SK-N-SH treated with all-trans-retinoic acid at 6 μM for 48 hours (cell line): ENCODE data around the gene PDE6A.

Experiments
- ATAC-seq: fragments of 200-7000 bp; cut with Tn5 transposase; 3 replicates; pipeline ENCODE4 v1.9.1; 2020; ENCODE audit warnings: mild to moderate bottlenecking, moderate library complexity
- ARNTL ChIP-seq: fragments of 450-650 bp; formaldehyde crosslinking; IDR thresholded peaks from 2 replicates; pipeline ENCODE4 v1.5.0; 2020; ENCODE audit warnings: low read depth, mild to moderate bottlenecking, moderate library complexity, borderline replicate concordance
- BACH2 ChIP-seq: fragments of 250-450 bp; sonication (Bioruptor Pico); IDR thresholded peaks from 2 replicates; pipeline ENCODE4 v1.9.0; 2021; ENCODE audit warnings: mild to moderate bottlenecking, borderline replicate concordance
- ESRRG ChIP-seq: fragments of 250-450 bp; sonication (Bioruptor Pico); IDR thresholded peaks from 2 replicates; pipeline ENCODE4 v1.6.1; 2021; ENCODE audit warnings: mild to moderate bottlenecking
- GLIS3 ChIP-seq: fragments of 250-450 bp; sonication (Bioruptor Pico); IDR thresholded peaks from 2 replicates; pipeline ENCODE4 v1.5.0; 2020; ENCODE audit warnings: mild to moderate bottlenecking, moderate library complexity
- ISL1 ChIP-seq: fragments of 250-450 bp; sonication (Bioruptor Pico); IDR thresholded peaks from 2 replicates; pipeline ENCODE4 v2.1.2; 2022; ENCODE audit warnings: mild to moderate bottlenecking, moderate library complexity
- OSR1 ChIP-seq: fragments of 250-450 bp; sonication (Bioruptor Pico); IDR thresholded peaks from 2 replicates; pipeline ENCODE4 v1.8.0; 2022; ENCODE audit warnings: moderate library complexity, mild to moderate bottlenecking, inconsistent platforms
- PATZ1 ChIP-seq: fragments of 250-450 bp; sonication (Bioruptor Pico); IDR thresholded peaks from 2 replicates; pipeline ENCODE4 v1.8.0; 2020; ENCODE audit warnings: mild to moderate bottlenecking, moderate library complexity, borderline replicate concordance
- PPARA ChIP-seq: fragments of 250-450 bp; sonication (Bioruptor Pico); IDR thresholded peaks from 2 replicates; pipeline ENCODE4 v1.5.0; 2020; ENCODE audit warnings: mild to moderate bottlenecking, borderline replicate concordance
- RARB ChIP-seq: fragments of 250-450 bp; sonication (Bioruptor Pico); IDR thresholded peaks from 2 replicates; pipeline ENCODE4 v1.8.0; 2021; ENCODE audit warnings: mild to moderate bottlenecking, moderate library complexity
- SNAI2 ChIP-seq: fragments of 250-450 bp; sonication (Bioruptor Pico); IDR thresholded peaks from 2 replicates; pipeline ENCODE4 v1.5.0; 2020; ENCODE audit warnings: mild to moderate bottlenecking, moderate library complexity
- TOX ChIP-seq: fragments of 250-450 bp; sonication (Bioruptor Pico); IDR thresholded peaks from 2 replicates; pipeline ENCODE4 v1.8.0; 2021; ENCODE audit warnings: mild to moderate bottlenecking, moderate library complexity, borderline replicate concordance
- ZFP30 ChIP-seq: fragments of 450-650 bp; formaldehyde crosslinking; IDR thresholded peaks from 2 replicates; pipeline ENCODE4 v1.5.0; 2022; ENCODE audit warnings: mild to moderate bottlenecking, moderate library complexity
- ZNF70 ChIP-seq: fragments of 450-650 bp; formaldehyde crosslinking; IDR thresholded peaks from 2 replicates; pipeline ENCODE4 v1.5.0; 2020; ENCODE audit warnings: mild to moderate bottlenecking, moderate library complexity
- TF ChIP-seq, protein P1 (sequence below): fragments of 250-450 bp; sonication (Bioruptor Pico); IDR thresholded peaks from 2 replicates; pipeline ENCODE4 v1.5.1; 2020; ENCODE audit warnings: low read depth, mild to moderate bottlenecking, moderate library complexity
- TF ChIP-seq, protein P2 (sequence below): fragments of 250-450 bp; sonication (Bioruptor Pico); IDR thresholded peaks from 2 replicates; pipeline ENCODE4 v1.5.0; 2020; ENCODE audit warnings: mild to moderate bottlenecking, moderate library complexity
- TF ChIP-seq, protein P3 (sequence below): fragments of 250-450 bp; sonication (Bioruptor Pico); IDR thresholded peaks from 2 replicates; pipeline ENCODE4 v1.5.1; 2021; ENCODE audit warnings: mild to moderate bottlenecking, moderate library complexity

The PDE6A gene

DNA sequence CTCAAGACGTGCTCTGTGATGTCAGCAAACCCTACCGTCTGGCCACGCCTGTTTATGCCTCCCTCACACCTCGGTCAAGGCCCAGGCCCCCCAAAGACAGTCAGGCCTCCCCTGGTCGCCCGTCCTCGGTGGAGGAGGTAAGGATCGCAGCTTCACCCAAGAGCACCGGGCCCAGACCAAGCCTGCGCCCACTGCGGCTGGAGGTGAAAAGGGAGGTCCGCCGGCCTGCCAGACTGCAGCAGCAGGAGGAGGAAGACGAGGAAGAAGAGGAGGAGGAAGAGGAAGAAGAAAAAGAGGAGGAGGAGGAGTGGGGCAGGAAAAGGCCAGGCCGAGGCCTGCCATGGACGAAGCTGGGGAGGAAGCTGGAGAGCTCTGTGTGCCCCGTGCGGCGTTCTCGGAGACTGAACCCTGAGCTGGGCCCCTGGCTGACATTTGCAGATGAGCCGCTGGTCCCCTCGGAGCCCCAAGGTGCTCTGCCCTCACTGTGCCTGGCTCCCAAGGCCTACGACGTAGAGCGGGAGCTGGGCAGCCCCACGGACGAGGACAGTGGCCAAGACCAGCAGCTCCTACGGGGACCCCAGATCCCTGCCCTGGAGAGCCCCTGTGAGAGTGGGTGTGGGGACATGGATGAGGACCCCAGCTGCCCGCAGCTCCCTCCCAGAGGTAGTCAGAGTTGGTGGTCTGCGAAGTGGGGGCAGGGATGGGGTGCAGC is 111.3 kb downstream of the PDE6A start:
- no peak for ATAC-seq

DNA sequence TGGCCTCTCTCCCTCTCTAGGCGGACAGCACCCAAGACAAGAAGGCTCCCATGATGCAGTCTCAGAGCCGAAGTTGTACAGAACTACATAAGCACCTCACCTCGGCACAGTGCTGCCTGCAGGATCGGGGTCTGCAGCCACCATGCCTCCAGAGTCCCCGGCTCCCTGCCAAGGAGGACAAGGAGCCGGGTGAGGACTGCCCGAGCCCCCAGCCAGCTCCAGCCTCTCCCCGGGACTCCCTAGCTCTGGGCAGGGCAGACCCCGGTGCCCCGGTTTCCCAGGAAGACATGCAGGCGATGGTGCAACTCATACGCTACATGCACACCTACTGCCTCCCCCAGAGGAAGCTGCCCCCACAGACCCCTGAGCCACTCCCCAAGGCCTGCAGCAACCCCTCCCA is 112.0 kb downstream of the PDE6A start:
- TF ChIP-seq, protein P1, sequence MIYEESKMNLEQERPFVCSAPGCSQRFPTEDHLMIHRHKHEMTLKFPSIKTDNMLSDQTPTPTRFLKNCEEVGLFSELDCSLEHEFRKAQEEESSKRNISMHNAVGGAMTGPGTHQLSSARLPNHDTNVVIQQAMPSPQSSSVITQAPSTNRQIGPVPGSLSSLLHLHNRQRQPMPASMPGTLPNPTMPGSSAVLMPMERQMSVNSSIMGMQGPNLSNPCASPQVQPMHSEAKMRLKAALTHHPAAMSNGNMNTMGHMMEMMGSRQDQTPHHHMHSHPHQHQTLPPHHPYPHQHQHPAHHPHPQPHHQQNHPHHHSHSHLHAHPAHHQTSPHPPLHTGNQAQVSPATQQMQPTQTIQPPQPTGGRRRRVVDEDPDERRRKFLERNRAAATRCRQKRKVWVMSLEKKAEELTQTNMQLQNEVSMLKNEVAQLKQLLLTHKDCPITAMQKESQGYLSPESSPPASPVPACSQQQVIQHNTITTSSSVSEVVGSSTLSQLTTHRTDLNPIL (CRISPR knock-in tag), result no peak
- TF ChIP-seq PATZ1 (CRISPR knock-in tag) (no peak), ESRRG (CRISPR knock-in tag) (no peak), BACH2 (CRISPR knock-in tag) (no peak), ZFP30 (CRISPR knock-in tag) (no peak), RARB (no peak)
- no peak for ATAC-seq

More for the DNA sequence above, 111.3 kb downstream of the PDE6A start:
- TF ChIP-seq GLIS3 (CRISPR knock-in tag), result no peak

DNA sequence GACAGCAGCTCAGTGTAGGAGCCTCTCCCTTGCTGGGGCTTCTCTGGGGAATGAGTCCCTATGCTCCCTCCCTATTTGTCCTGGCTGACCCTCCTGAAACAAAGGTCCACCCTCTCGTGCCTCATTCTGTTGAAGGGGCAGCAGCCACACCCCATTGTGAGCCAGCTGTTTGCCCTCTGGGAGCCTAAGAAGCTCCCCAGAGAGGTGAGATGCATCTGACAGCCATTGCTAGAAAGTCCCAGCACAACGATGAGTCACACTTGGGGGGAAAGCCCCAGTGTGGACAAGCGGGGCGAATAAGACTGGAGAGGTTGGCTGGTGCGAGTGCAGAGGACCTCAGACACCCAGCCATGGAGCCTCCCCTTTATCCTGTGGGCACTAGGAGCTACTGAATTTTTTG is 113.1 kb downstream of the PDE6A start:
- TF ChIP-seq SNAI2 (CRISPR knock-in tag) (no peak), GLIS3 (CRISPR knock-in tag) (no peak), ARNTL (CRISPR knock-in tag) (no peak), ZNF70 (CRISPR knock-in tag) (no peak), ESRRG (CRISPR knock-in tag) (no peak)
- TF ChIP-seq, protein P1 (CRISPR knock-in tag), result no peak
- ATAC-seq, result no peak

DNA sequence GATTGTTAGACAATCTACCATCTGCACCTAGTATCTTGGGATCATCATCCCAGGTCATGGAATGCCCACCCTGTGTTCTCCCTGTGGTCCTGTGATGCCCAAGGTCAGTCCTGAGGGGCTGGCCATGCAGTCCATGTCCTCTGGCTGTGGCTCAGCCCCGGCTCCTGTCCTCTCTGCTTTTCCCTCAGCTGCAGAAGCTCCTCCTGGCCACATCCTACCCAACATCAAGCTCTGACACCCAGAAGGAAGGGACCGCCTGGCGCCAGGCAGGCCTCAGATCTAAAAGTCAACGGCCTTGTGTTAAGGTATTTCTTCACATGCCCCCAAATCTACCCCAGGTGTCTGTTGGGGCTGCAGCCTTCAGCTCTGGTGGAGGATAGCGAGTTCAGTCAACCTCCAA is 114.0 kb downstream of the PDE6A start:
- no peak for ATAC-seq
- no peak for TF ChIP-seq TOX (CRISPR knock-in tag)
- no peak for TF ChIP-seq ESRRG (CRISPR knock-in tag)
- TF ChIP-seq BACH2 (CRISPR knock-in tag), result no peak
- TF ChIP-seq, protein P2, sequence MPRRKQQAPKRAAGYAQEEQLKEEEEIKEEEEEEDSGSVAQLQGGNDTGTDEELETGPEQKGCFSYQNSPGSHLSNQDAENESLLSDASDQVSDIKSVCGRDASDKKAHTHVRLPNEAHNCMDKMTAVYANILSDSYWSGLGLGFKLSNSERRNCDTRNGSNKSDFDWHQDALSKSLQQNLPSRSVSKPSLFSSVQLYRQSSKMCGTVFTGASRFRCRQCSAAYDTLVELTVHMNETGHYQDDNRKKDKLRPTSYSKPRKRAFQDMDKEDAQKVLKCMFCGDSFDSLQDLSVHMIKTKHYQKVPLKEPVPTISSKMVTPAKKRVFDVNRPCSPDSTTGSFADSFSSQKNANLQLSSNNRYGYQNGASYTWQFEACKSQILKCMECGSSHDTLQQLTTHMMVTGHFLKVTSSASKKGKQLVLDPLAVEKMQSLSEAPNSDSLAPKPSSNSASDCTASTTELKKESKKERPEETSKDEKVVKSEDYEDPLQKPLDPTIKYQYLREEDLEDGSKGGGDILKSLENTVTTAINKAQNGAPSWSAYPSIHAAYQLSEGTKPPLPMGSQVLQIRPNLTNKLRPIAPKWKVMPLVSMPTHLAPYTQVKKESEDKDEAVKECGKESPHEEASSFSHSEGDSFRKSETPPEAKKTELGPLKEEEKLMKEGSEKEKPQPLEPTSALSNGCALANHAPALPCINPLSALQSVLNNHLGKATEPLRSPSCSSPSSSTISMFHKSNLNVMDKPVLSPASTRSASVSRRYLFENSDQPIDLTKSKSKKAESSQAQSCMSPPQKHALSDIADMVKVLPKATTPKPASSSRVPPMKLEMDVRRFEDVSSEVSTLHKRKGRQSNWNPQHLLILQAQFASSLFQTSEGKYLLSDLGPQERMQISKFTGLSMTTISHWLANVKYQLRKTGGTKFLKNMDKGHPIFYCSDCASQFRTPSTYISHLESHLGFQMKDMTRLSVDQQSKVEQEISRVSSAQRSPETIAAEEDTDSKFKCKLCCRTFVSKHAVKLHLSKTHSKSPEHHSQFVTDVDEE (CRISPR knock-in tag), result no peak
- no peak for TF ChIP-seq ISL1 (CRISPR knock-in tag)
- TF ChIP-seq GLIS3 (CRISPR knock-in tag), result no peak
- TF ChIP-seq, protein P3, sequence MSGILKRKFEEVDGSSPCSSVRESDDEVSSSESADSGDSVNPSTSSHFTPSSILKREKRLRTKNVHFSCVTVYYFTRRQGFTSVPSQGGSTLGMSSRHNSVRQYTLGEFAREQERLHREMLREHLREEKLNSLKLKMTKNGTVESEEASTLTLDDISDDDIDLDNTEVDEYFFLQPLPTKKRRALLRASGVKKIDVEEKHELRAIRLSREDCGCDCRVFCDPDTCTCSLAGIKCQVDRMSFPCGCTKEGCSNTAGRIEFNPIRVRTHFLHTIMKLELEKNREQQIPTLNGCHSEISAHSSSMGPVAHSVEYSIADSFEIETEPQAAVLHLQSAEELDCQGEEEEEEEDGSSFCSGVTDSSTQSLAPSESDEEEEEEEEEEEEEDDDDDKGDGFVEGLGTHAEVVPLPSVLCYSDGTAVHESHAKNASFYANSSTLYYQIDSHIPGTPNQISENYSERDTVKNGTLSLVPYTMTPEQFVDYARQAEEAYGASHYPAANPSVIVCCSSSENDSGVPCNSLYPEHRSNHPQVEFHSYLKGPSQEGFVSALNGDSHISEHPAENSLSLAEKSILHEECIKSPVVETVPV, result no peak
- TF ChIP-seq, protein P1 (CRISPR knock-in tag), result no peak

DNA sequence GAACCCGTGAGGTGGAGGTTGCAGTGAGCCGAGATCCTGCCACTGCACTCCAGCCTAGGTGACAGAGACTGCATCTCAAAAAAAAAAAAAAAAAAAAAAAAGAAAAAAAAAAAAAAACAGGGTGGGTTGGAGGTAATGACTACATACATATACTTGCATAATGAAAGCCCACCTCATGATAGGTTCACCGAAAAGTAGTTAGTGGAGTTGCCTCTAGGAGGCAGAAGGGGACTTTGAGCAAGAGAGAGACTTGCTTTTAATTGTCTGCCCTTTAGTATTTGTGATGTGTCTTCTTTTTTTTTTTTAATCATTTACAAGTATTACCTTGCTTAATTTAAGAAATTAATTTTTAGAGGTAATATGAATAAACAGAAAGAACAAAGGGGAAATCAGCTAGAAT is 114.6 kb downstream of the PDE6A start:
- no peak for ATAC-seq
- TF ChIP-seq OSR1 (CRISPR knock-in tag) (no peak), PPARA (CRISPR knock-in tag) (no peak), ESRRG (CRISPR knock-in tag) (no peak), ZFP30 (CRISPR knock-in tag) (no peak), TOX (CRISPR knock-in tag) (no peak)
- TF ChIP-seq, protein P3, result no peak
- TF ChIP-seq, protein P2 (CRISPR knock-in tag), result no peak
- TF ChIP-seq, all 23 proteins: peak for 0
